ENCODE data around the gene ACOX3.

GRCh38 chr4:8345946-8346814 is 94.3 kb downstream of the ACOX3 start:
- TF ChIP-seq CTCF (IDR thresholded peaks at IDR 0.05) (no peak), POLR2A (IDR thresholded peaks at IDR 0.05) (no peak)
